ENCODE measurements around the gene TRIM61.
A peak's percentile ranks its signal among the peaks of the same experiment; 100 is the strongest.
"Not testable (repeated sequence)": the region's sequence is repeated elsewhere in the genome, so short reads cannot be mapped to it uniquely, and the experiment has no call there.

TRIM61 gene

DNA sequence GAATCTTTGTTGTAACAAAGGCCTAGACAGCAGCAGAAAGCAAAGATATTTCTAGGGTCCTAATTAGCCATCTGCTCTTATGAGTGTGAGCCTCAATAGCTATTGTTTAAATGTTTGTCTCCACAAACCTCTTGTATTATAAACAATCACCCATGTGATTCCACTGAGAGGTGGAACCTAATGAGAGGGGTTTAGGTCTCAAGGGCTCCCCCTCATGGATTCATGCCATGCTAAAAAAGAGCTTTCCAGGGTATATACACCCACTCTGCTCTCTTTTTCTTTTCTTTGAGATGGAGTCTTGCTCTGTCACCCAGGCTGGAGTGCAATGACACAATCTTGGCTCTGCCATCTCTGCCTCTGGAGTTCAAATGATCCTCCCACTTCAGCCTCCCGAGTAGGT, 42.1 kb downstream of the TRIM61 start:
- H3K4me1 ChIP-seq (ENCODE audit: control insufficient read depth, low read depth, low read length): no peaks in the 10 kb centered on the region
- no peak overlapping the region for H3K4ac ChIP-seq (ENCODE audit: low read depth, low read length)
- no peak overlapping the region for H2AK5ac ChIP-seq (ENCODE audit: low read length)
- no peak overlapping the region for H3K27ac ChIP-seq (ENCODE audit: low read depth, low read length)
- no peak overlapping the region for H3K4me2 ChIP-seq (ENCODE audit: low read length)
- no peak overlapping the region for H4K5ac ChIP-seq (ENCODE audit: low read length)
- no peak overlapping the region for H4K8ac ChIP-seq (ENCODE audit: low read depth, low read length)
- no peaks in the 10 kb centered on the region for H3K79me2 ChIP-seq (ENCODE audit: control insufficient read depth, insufficient read depth, low read length)
- no peak overlapping the region for H3K56ac ChIP-seq (ENCODE audit: low read length)
- no peak overlapping the region for H3K23ac ChIP-seq (ENCODE audit: low read length)
- no peak overlapping the region for H3K18ac ChIP-seq (ENCODE audit: low read length)
- H3K36me3 ChIP-seq (ENCODE audit: control insufficient read depth, insufficient read depth, low read length): no peaks in the 10 kb centered on the region
- H2BK120ac ChIP-seq (ENCODE audit: low read depth, low read length): no peak overlapping the region
- no peak overlapping the region for H3K9ac ChIP-seq (ENCODE audit: low read length)
- peak; percentile 79 for DNase-seq
- H2BK15ac ChIP-seq (replicated peaks; ENCODE audit: low read depth): no peak overlapping the region
- no peak overlapping the region for H2BK5ac ChIP-seq (ENCODE audit: low read length)
- H3K27me3 ChIP-seq (ENCODE audit: insufficient read depth, low read length, poor library complexity): no peaks in the 10 kb centered on the region
- WGBS (ENCODE audit: extremely low coverage, insufficient coverage, low lambda C conversion rate): no CpG with 5 or more reads among the region's 1 CpG
- H3K4me3 ChIP-seq (ENCODE audit: low read length): no peak overlapping the region
- no peaks in the 10 kb centered on the region for H3K79me1 ChIP-seq (ENCODE audit: low read length)

DNA sequence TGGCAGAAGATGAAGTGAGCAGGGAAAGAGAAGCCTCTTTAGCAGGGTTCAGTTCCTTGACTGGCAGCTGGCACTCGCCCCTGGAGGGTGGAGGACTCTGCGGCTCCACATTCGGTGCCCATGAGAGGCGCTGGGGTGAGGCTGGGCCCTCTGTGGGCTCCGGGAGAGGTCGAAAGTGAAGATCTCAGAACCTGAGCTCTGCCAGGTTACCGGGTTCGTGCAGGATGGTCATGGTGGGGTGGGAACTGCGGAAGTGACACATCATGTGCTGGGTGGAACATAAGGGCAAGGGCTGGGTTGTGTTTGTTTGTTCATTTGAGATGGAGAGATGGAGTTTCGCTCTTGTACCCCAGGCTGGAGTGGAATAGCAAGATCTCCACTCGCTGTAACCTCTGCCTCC, 44.2 kb downstream of the TRIM61 start:
- no peak overlapping the region for H3K4ac ChIP-seq (ENCODE audit: low read depth, low read length)
- H3K4me1 ChIP-seq (ENCODE audit: control insufficient read depth, low read depth, low read length): no peaks in the 10 kb centered on the region
- no peak overlapping the region for H4K8ac ChIP-seq (ENCODE audit: low read depth, low read length)
- WGBS (ENCODE audit: extremely low coverage, insufficient coverage, low lambda C conversion rate): no CpG with 5 or more reads among the region's 11 CpGs
- DNase-seq: no peak
- no peak overlapping the region for H2BK120ac ChIP-seq (ENCODE audit: low read depth, low read length)
- no peak overlapping the region for H2AK5ac ChIP-seq (ENCODE audit: low read length)
- no peaks in the 10 kb centered on the region for H3K27me3 ChIP-seq (ENCODE audit: insufficient read depth, low read length, poor library complexity)
- no peak overlapping the region for H3K4me2 ChIP-seq (ENCODE audit: low read length)
- no peak overlapping the region for H3K9ac ChIP-seq (ENCODE audit: low read length)
- no peak overlapping the region for H3K56ac ChIP-seq (ENCODE audit: low read length)
- no peak overlapping the region for H3K23ac ChIP-seq (ENCODE audit: low read length)
- no peak overlapping the region for H2BK15ac ChIP-seq (replicated peaks; ENCODE audit: low read depth)
- no peak overlapping the region for H3K18ac ChIP-seq (ENCODE audit: low read length)
- H3K36me3 ChIP-seq (ENCODE audit: control insufficient read depth, insufficient read depth, low read length): no peaks in the 10 kb centered on the region
- no peaks in the 10 kb centered on the region for H3K79me1 ChIP-seq (ENCODE audit: low read length)
- no peak overlapping the region for H3K4me3 ChIP-seq (ENCODE audit: low read length)
- no peak overlapping the region for H2BK5ac ChIP-seq (ENCODE audit: low read length)
- no peak overlapping the region for H4K5ac ChIP-seq (ENCODE audit: low read length)
- H3K79me2 ChIP-seq (ENCODE audit: control insufficient read depth, insufficient read depth, low read length): no peaks in the 10 kb centered on the region
- no peak overlapping the region for H3K27ac ChIP-seq (ENCODE audit: low read depth, low read length)

DNA sequence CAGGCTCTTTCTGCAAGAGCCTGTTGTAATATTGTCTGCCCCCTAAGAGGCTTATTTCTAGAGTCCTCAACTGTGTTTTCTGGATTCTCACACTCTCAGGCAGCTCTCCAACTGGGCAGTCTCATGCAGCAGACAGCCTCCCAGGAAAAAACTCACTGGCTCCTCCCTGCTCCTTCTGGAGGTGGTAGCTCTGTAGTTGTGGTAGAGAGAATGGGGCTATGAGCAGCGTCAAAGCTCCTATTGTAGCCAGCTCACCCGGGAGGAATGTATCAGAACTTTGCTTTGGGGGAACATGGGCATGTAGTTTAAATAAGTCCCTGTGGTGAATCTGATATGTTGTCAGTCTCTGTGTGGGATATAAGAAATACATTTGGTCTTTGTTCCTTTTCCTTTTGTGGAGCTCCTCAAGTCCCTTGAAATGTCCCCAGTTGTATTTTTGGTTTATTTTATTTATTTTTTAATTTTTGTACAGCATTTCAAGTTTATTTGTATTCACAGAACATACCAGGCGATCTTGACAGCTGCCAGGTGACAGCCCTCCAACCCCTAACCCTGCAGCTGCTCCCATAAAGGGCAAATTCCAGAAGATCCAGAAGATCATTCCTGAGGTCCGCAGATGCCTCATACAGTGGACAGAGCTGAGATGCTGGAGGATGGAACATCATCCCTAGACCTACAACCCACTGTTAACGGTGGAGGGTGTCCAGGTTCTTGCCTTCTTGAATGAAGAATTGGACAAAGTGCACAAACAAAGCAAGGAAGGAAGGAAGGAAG, 45.7 kb downstream of the TRIM61 start:
- Histone ChIP-seq H2BK15ac (replicated peaks; ENCODE audit: low read depth) (no peak overlapping the region), H3K36me3 (ENCODE audit: control insufficient read depth, insufficient read depth, low read length) (no peaks in the 10 kb centered on the region), H3K18ac (ENCODE audit: low read length) (no peak overlapping the region), H4K8ac (ENCODE audit: low read depth, low read length) (no peak overlapping the region), H3K9ac (ENCODE audit: low read length) (no peak overlapping the region), H3K23ac (ENCODE audit: low read length) (no peak overlapping the region), H3K4ac (ENCODE audit: low read depth, low read length) (no peak overlapping the region), H4K5ac (ENCODE audit: low read length) (no peak overlapping the region), H3K79me2 (ENCODE audit: control insufficient read depth, insufficient read depth, low read length) (no peaks in the 10 kb centered on the region), H2BK120ac (ENCODE audit: low read depth, low read length) (no peak overlapping the region), H3K27me3 (ENCODE audit: insufficient read depth, low read length, poor library complexity) (no peaks in the 10 kb centered on the region), H3K4me2 (ENCODE audit: low read length) (no peak overlapping the region), H3K4me3 (ENCODE audit: low read length) (no peak overlapping the region), H3K4me1 (ENCODE audit: control insufficient read depth, low read depth, low read length) (no peaks in the 10 kb centered on the region), H2AK5ac (ENCODE audit: low read length) (no peak overlapping the region), H3K56ac (ENCODE audit: low read length) (no peak overlapping the region), H3K27ac (ENCODE audit: low read depth, low read length) (no peak overlapping the region), H3K79me1 (ENCODE audit: low read length) (no peaks in the 10 kb centered on the region), H2BK5ac (ENCODE audit: low read length) (no peak overlapping the region)
- DNase-seq: peak; percentile 40
- WGBS (ENCODE audit: extremely low coverage, insufficient coverage, low lambda C conversion rate): no CpG with 5 or more reads among the region's 5 CpGs

DNA sequence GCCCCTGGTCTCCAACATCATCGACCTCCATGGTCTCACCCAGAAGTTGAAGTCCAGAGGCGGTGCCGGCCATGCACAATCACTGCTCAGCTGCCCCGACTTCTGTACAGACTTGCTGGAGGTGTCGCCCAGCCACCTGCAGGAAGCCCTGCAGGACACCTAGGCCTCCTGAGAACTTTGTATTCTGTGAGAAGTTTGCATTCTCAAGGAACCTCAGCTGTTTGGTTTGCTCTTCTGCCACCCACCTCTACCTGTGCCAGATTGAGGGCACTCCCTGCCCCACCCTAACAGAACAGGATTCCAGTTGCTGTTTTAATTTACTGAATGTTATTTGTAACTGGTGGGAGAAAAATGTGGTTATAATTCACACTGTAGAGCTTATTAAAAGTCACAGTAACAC, 46.8 kb downstream of the TRIM61 start:
- no peak overlapping the region for H4K5ac ChIP-seq (ENCODE audit: low read length)
- H2BK15ac ChIP-seq (replicated peaks; ENCODE audit: low read depth): no peak overlapping the region
- H3K36me3 ChIP-seq (ENCODE audit: control insufficient read depth, insufficient read depth, low read length): no peaks in the 10 kb centered on the region
- WGBS (ENCODE audit: extremely low coverage, insufficient coverage, low lambda C conversion rate): no CpG with 5 or more reads among the region's 5 CpGs
- no peak overlapping the region for H4K8ac ChIP-seq (ENCODE audit: low read depth, low read length)
- no peaks in the 10 kb centered on the region for H3K27me3 ChIP-seq (ENCODE audit: insufficient read depth, low read length, poor library complexity)
- H3K79me2 ChIP-seq (ENCODE audit: control insufficient read depth, insufficient read depth, low read length): no peaks in the 10 kb centered on the region
- no peak overlapping the region for H3K4me3 ChIP-seq (ENCODE audit: low read length)
- H2BK5ac ChIP-seq (ENCODE audit: low read length): no peak overlapping the region
- H3K18ac ChIP-seq (ENCODE audit: low read length): no peak overlapping the region
- H3K4me1 ChIP-seq (ENCODE audit: control insufficient read depth, low read depth, low read length): no peaks in the 10 kb centered on the region
- H2AK5ac ChIP-seq (ENCODE audit: low read length): no peak overlapping the region
- no peak overlapping the region for H2BK120ac ChIP-seq (ENCODE audit: low read depth, low read length)
- no peak overlapping the region for H3K9ac ChIP-seq (ENCODE audit: low read length)
- DNase-seq: no peak
- H3K4ac ChIP-seq (ENCODE audit: low read depth, low read length): no peak overlapping the region
- H3K4me2 ChIP-seq (ENCODE audit: low read length): no peak overlapping the region
- H3K23ac ChIP-seq (ENCODE audit: low read length): no peak overlapping the region
- no peak overlapping the region for H3K56ac ChIP-seq (ENCODE audit: low read length)
- H3K79me1 ChIP-seq (ENCODE audit: low read length): no peaks in the 10 kb centered on the region
- no peak overlapping the region for H3K27ac ChIP-seq (ENCODE audit: low read depth, low read length)

DNA sequence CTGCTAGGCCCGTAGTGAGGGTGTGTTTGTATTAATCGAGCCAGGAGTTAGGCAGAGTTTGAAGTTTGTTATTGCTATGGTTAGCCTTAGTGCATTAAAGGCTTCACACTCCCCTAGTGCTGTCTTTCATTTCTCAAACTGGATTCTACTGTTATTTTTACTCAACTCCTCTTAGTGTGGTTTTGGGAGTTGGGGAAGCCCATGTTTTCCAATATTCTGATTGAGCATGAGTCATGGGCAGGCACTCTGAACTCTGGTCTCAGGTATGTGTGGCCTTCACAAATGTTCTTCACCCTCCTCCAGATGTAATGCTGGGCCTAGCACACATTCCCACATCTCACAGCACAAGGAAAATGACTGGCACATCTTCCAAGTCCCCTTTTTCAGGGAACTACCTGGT, 50.4 kb downstream of the TRIM61 start:
- H2BK5ac ChIP-seq (ENCODE audit: low read length); H3K27ac ChIP-seq (ENCODE audit: low read depth, low read length); H3K18ac ChIP-seq (ENCODE audit: low read length); H2AK5ac ChIP-seq (ENCODE audit: low read length); H3K79me1 ChIP-seq (ENCODE audit: low read length); H2BK15ac ChIP-seq (replicated peaks; ENCODE audit: low read depth); H3K9ac ChIP-seq (ENCODE audit: low read length); DNase-seq; H3K79me2 ChIP-seq (ENCODE audit: control insufficient read depth, insufficient read depth, low read length); H3K27me3 ChIP-seq (ENCODE audit: insufficient read depth, low read length, poor library complexity); H2BK120ac ChIP-seq (ENCODE audit: low read depth, low read length); H3K36me3 ChIP-seq (ENCODE audit: control insufficient read depth, insufficient read depth, low read length); H3K56ac ChIP-seq (ENCODE audit: low read length); H3K4me2 ChIP-seq (ENCODE audit: low read length); H3K4ac ChIP-seq (ENCODE audit: low read depth, low read length); H3K4me3 ChIP-seq (ENCODE audit: low read length); H3K4me1 ChIP-seq (ENCODE audit: control insufficient read depth, low read depth, low read length); H3K23ac ChIP-seq (ENCODE audit: low read length); H4K8ac ChIP-seq (ENCODE audit: low read depth, low read length); H4K5ac ChIP-seq (ENCODE audit: low read length): not testable (repeated sequence)
- WGBS (ENCODE audit: extremely low coverage, insufficient coverage, low lambda C conversion rate): no CpG with 5 or more reads among the region's 2 CpGs

DNA sequence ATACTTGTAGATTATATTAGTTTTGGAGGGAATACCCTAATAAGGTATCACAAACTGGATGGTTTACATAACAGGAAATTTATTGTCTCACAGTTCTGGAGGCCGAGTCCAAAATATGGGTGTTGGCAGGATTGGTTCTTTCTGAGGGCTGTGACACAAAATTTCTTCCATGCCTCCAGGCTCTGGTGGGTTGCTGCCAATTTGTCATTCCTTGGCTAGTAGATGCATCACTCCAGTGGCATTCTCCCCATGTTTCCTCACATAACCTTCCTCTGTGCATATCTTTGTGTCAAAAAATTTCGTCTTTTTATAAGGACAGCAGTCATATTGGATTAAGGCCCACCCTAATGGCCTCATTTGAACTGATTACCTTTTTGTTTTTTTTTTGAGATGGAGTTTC, 51.2 kb downstream of the TRIM61 start:
- H3K23ac ChIP-seq (ENCODE audit: low read length): no peak overlapping the region
- H2BK5ac ChIP-seq (ENCODE audit: low read length): no peak overlapping the region
- no peaks in the 10 kb centered on the region for H3K79me1 ChIP-seq (ENCODE audit: low read length)
- no peak overlapping the region for H2AK5ac ChIP-seq (ENCODE audit: low read length)
- H3K9ac ChIP-seq (ENCODE audit: low read length): no peak overlapping the region
- H3K27ac ChIP-seq (ENCODE audit: low read depth, low read length): no peak overlapping the region
- no peaks in the 10 kb centered on the region for H3K79me2 ChIP-seq (ENCODE audit: control insufficient read depth, insufficient read depth, low read length)
- no peaks in the 10 kb centered on the region for H3K36me3 ChIP-seq (ENCODE audit: control insufficient read depth, insufficient read depth, low read length)
- no peak overlapping the region for H3K4me2 ChIP-seq (ENCODE audit: low read length)
- H2BK15ac ChIP-seq (replicated peaks; ENCODE audit: low read depth): no peak overlapping the region
- no peak overlapping the region for H4K8ac ChIP-seq (ENCODE audit: low read depth, low read length)
- H2BK120ac ChIP-seq (ENCODE audit: low read depth, low read length): no peak overlapping the region
- no peak for DNase-seq
- no peak overlapping the region for H3K18ac ChIP-seq (ENCODE audit: low read length)
- no CpG with 5 or more reads among the region's 2 CpGs for WGBS (ENCODE audit: extremely low coverage, insufficient coverage, low lambda C conversion rate)
- H3K27me3 ChIP-seq (ENCODE audit: insufficient read depth, low read length, poor library complexity): no peaks in the 10 kb centered on the region
- H3K56ac ChIP-seq (ENCODE audit: low read length): no peak overlapping the region
- H3K4me3 ChIP-seq (ENCODE audit: low read length): no peak overlapping the region
- H3K4ac ChIP-seq (ENCODE audit: low read depth, low read length): no peak overlapping the region
- no peak overlapping the region for H4K5ac ChIP-seq (ENCODE audit: low read length)
- H3K4me1 ChIP-seq (ENCODE audit: control insufficient read depth, low read depth, low read length): no peaks in the 10 kb centered on the region
